HEK293T (cell line): ENCODE results near the gene NF1.

Experiments used
- BHLHE40 ChIP-seq: fragments of 450-650 bp; IDR thresholded peaks from 2 replicates; pipeline ENCODE4 v1.6.1; 2016; ENCODE audit warnings: mild to moderate bottlenecking, moderate library complexity, borderline replicate concordance
- ELF4 ChIP-seq: fragments of 450-650 bp; IDR thresholded peaks from 2 replicates; pipeline ENCODE4 v1.6.1; 2017; ENCODE audit warnings: antibody characterized with exemption
- NFRKB ChIP-seq: fragments of 450-650 bp; IDR thresholded peaks from 2 replicates; pipeline ENCODE4 v1.6.1; 2016; ENCODE audit warnings: mild to moderate bottlenecking, moderate library complexity
- TF ChIP-seq, protein P1 (sequence below): fragments of 450-650 bp; IDR thresholded peaks from 2 replicates; pipeline ENCODE4 v1.6.1; 2016

DNA sequence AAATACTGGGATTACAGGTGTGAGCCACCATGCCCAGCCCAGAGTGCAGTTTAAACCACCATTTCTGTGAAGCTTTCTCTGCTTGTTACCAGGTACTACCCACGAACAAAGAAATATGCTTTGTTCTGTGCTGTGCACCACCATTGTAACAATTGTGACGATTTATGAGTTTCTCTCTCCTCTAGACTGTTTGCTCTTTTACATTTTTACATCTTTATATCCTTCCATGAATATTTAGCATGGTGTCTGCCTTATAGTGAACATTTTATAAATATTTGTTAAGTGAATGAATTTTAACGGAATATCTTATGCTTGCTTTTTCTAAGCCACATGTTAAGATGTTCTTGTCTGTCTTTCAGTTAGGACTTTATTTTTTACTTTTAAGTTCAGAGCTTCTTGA, 141.9 kb downstream of the NF1 start:
- TF ChIP-seq BHLHE40: no peak
- TF ChIP-seq ELF4: no peak
- TF ChIP-seq, protein P1, sequence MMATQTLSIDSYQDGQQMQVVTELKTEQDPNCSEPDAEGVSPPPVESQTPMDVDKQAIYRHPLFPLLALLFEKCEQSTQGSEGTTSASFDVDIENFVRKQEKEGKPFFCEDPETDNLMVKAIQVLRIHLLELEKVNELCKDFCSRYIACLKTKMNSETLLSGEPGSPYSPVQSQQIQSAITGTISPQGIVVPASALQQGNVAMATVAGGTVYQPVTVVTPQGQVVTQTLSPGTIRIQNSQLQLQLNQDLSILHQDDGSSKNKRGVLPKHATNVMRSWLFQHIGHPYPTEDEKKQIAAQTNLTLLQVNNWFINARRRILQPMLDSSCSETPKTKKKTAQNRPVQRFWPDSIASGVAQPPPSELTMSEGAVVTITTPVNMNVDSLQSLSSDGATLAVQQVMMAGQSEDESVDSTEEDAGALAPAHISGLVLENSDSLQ: no peak
- TF ChIP-seq NFRKB: no peak
